B cell (primary cell): ENCODE results near the gene RABGAP1. TPM values are rescaled to one million over a fixed set of nuclear protein-coding genes. Genes with fewer than 3 reads are reported as not detected.

Experiments
- ATAC-seq: fragments of 200-7000 bp; cut with Tn5 transposase; one replicate; pipeline ENCODE4 v1.10.0; 2021; ENCODE audit warnings: low read depth, mild to moderate bottlenecking, moderate number of reproducible peaks, moderate library complexity
- CTCF ChIA-PET: fragments of 350-600 bp; sonication (Branson Sonifier 250); formaldehyde crosslinking; loops from one replicate; lab custom pipeline; 2021; ENCODE audit warnings: antibody characterized with exemption, inconsistent platforms; lab: Charles Lee
- POLR2A ChIA-PET: fragments of 350-600 bp; sonication (Branson Sonifier 250); formaldehyde crosslinking; loops from one replicate; lab custom pipeline; 2021; ENCODE audit warnings: antibody characterized with exemption; lab: Charles Lee
- DNase-seq: peaks from one replicate; pipeline ENCODE4 v3.0.0; 2013
- H2AFZ ChIP-seq: 2 replicates; pipeline ENCODE4 v1.6.1; 2012; ENCODE audit warnings: mild to moderate bottlenecking, low read depth, low read length; ENCODE audit not compliant: insufficient read depth, poor library complexity, severe bottlenecking
- H3K27ac ChIP-seq, 2 donors: 1 replicate in 1 of 2; 2 replicates in 1 of 2; pipeline ENCODE4 v1.5.1; 2012 to 2013; ENCODE audit warnings: low read length in 2 of 2, mild to moderate bottlenecking in 2 of 2, moderate library complexity in 1 of 2
- H3K27me3 ChIP-seq, 4 experiments: fragments of 200-600 bp in 1 of 4; sonication (generic) in 1 of 4; replicated peaks in 1 of 4; 1 replicate in 2 of 4; 2 replicates in 2 of 4; pipeline versions ENCODE4 v1.6.1 to v1.7.0; 2013 to 2016; ENCODE audit warnings: low read length in 3 of 4, mild to moderate bottlenecking in 2 of 4, mixed read lengths in 1 of 4, moderate library complexity in 1 of 4; ENCODE audit not compliant: insufficient read depth in 4 of 4, control insufficient read depth in 3 of 4; ENCODE audit errors: control extremely low read depth in 1 of 4
- H3K36me3 ChIP-seq, 2 experiments: replicated peaks in 1 of 2; 1 replicate in 1 of 2; 2 replicates in 1 of 2; pipeline versions ENCODE4 v1.6.1 to v1.7.1; 2013; ENCODE audit warnings: low read length in 1 of 2; ENCODE audit not compliant: insufficient read depth in 2 of 2, control insufficient read depth in 1 of 2; ENCODE audit errors: control extremely low read depth in 1 of 2, extremely low read depth in 1 of 2
- H3K4me1 ChIP-seq, 2 donors: fragments of 200-600 bp in 1 of 2; sonication (generic) in 1 of 2; 1 replicate in 1 of 2; 2 replicates in 1 of 2; pipeline versions ENCODE4 v1.5.1 to v1.6.1; 2013 to 2017; ENCODE audit warnings: low read length in 2 of 2; ENCODE audit not compliant: control insufficient read depth in 2 of 2, insufficient read depth in 2 of 2
- H3K4me2 ChIP-seq: replicated peaks from 2 replicates; pipeline ENCODE3; 2012; ENCODE audit warnings: mild to moderate bottlenecking, low read depth, low read length; ENCODE audit not compliant: poor library complexity, severe bottlenecking
- H3K4me3 ChIP-seq, 5 experiments: fragments of 200-600 bp in 1 of 5; sonication (generic) in 1 of 5; 1 replicate in 3 of 5; 2 replicates in 2 of 5; pipeline versions ENCODE4 v1.5.1 to v1.7.0; 2011 to 2016; ENCODE audit warnings: low read length in 4 of 5, mild to moderate bottlenecking in 4 of 5, low read depth in 2 of 5, control low read depth in 1 of 5, moderate library complexity in 1 of 5; ENCODE audit not compliant: insufficient read depth in 1 of 5; ENCODE audit errors: control extremely low read depth in 1 of 5, extremely low read depth in 1 of 5
- H3K79me2 ChIP-seq: fragments of 200-600 bp; sonication (generic); one replicate; pipeline ENCODE4 v1.6.0; 2016; ENCODE audit warnings: low read length; ENCODE audit not compliant: control insufficient read depth, insufficient read depth
- H3K9ac ChIP-seq: fragments of 200-600 bp; sonication (generic); 2 replicates; pipeline ENCODE4 v1.6.1; 2017; ENCODE audit warnings: mild to moderate bottlenecking, low read length, moderate library complexity
- H3K9me3 ChIP-seq, 3 donors: one replicate each; pipeline versions ENCODE4 v1.6.1 to v1.7.1; 2013; ENCODE audit warnings: low read length in 2 of 3; ENCODE audit not compliant: control insufficient read depth in 2 of 3, insufficient read depth in 1 of 3; ENCODE audit errors: control extremely low read depth in 1 of 3
- H4K20me1 ChIP-seq: 2 replicates; pipeline ENCODE4 v1.6.0; 2012; ENCODE audit warnings: mild to moderate bottlenecking, low read length; ENCODE audit not compliant: insufficient read depth, control insufficient read depth, poor library complexity, severe bottlenecking
- H3K27ac Mint-ChIP-seq: one replicate; pipeline ENCODE4 v1.8.0; 2021; ENCODE audit warnings: mixed read lengths
- H3K27me3 Mint-ChIP-seq: one replicate; pipeline ENCODE4 v1.8.0; 2021; ENCODE audit warnings: mixed read lengths
- H3K4me1 Mint-ChIP-seq: one replicate; pipeline ENCODE4 v1.8.0; 2021; ENCODE audit warnings: mixed read lengths
- H3K4me3 Mint-ChIP-seq: one replicate; pipeline ENCODE4 v1.8.0; 2021; ENCODE audit warnings: mixed read lengths
- H3K9me3 Mint-ChIP-seq: one replicate; pipeline ENCODE4 v1.8.0; 2022; ENCODE audit warnings: mixed read lengths; ENCODE audit not compliant: insufficient read depth
- EZH2 ChIP-seq: IDR thresholded peaks from 2 replicates; pipeline ENCODE4 v1.6.1; 2012; ENCODE audit warnings: borderline replicate concordance, low read depth, mild to moderate bottlenecking, moderate library complexity, low read length; ENCODE audit not compliant: insufficient read depth, poor library complexity, severe bottlenecking
- WGBS: methylation state at CpG from one replicate; pipeline ENCODE4 v1.1.5; 2013; ENCODE audit warnings: missing lambda C conversion rate; ENCODE audit not compliant: insufficient coverage; 5-methylcytosine and 5-hydroxymethylcytosine counted together
- intact Hi-C: fragments of 100-400 bp; cut with micrococcal nuclease; formaldehyde crosslinking; loops from one replicate; pipeline ENCODE4 v1.10.0; 2022
- polyA plus RNA-seq: library from polyadenylated mRNA; depleted of rRNA; stranded (reverse); fragments of >200 nt; gene quantifications from 2 replicates; pipeline ENCODE4 v1.2.3, GENCODE V29; 2012
- total RNA-seq, 2 donors: library from RNA; stranded (reverse); fragments of 120-200 nt in 1 of 2; gene quantifications; 1 replicate in 1 of 2; 2 replicates in 1 of 2; pipeline versions ENCODE4 v1.2.3 to v1.2.4, GENCODE V29; 2013 to 2022
- TF ChIP-seq, protein P1 (sequence below): fragments of 200-600 bp; IDR thresholded peaks from one replicate; pipeline ENCODE4 v1.8.0; 2022; ENCODE audit warnings: antibody characterized with exemption, mild to moderate bottlenecking

Gene RABGAP1
- total and polyA plus RNA-seq, 2 donors (not counting 1 experiment from before 2014, with no cell fraction given) = 13.9 to 81.0 TPM

DNA sequence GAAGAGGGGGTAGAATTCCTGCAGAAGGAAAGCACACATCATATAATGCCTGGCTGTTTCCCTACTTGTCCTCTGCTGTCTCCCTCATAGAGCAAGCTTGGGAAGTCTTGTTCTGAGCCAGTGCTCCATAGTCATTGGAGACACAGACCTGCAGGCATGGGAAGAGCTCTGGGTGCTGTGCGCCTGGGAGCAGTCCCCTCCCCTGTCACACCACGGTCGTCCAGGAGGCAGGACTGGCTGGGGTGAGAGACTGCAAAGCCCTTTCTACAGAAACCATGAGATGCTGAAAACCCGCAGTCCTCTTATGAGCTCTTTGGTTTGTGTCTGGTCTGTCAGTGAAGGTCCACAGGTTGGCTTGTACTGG, 157.3 kb downstream of the RABGAP1 start:
- Histone ChIP-seq H3K79me2 (no peaks in the 10 kb centered on the region), H3K4me3 (no peak overlapping the region), H4K20me1 (no peaks in the 10 kb centered on the region), H3K4me1 (peaks cover 29 to 32% of the 10 kb centered on the region in 2 donors), H3K9me3 (no peaks in the 10 kb centered on the region), H3K36me3 (peaks cover 6 to 53% of the 10 kb centered on the region in 2 experiments), H3K4me2 (no peak overlapping the region), H3K9ac (no peak overlapping the region), H3K27me3 (no peaks in the 10 kb centered on the region), H3K27ac (no peak overlapping the region), H2AFZ (no peak overlapping the region)
- DNase-seq (no peak), ATAC-seq (no peak)
- intact Hi-C loops = no loop called here
- ChIA-PET CTCF (interaction anchor here (1.0 to 8.7 kb wide), 4 partner anchors 16 to 256 kb away, joined by 3 to 63 read pairs (median 3); no protein-coding TSS in a partner anchor), POLR2A (no interaction called here)
- Mint-ChIP-seq H3K4me1 (peaks cover 42% of the 10 kb centered on the region), H3K27ac (peak overlapping the region; percentile 61), H3K4me3 (no peak overlapping the region), H3K27me3 (no peaks in the 10 kb centered on the region), H3K9me3 (no peaks in the 10 kb centered on the region)
- WGBS = 98% methylated on average over 4 of the region's 4 CpGs
- TF ChIP-seq EZH2 = no peak
- TF ChIP-seq, protein P1, sequence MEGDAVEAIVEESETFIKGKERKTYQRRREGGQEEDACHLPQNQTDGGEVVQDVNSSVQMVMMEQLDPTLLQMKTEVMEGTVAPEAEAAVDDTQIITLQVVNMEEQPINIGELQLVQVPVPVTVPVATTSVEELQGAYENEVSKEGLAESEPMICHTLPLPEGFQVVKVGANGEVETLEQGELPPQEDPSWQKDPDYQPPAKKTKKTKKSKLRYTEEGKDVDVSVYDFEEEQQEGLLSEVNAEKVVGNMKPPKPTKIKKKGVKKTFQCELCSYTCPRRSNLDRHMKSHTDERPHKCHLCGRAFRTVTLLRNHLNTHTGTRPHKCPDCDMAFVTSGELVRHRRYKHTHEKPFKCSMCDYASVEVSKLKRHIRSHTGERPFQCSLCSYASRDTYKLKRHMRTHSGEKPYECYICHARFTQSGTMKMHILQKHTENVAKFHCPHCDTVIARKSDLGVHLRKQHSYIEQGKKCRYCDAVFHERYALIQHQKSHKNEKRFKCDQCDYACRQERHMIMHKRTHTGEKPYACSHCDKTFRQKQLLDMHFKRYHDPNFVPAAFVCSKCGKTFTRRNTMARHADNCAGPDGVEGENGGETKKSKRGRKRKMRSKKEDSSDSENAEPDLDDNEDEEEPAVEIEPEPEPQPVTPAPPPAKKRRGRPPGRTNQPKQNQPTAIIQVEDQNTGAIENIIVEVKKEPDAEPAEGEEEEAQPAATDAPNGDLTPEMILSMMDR = no peak

DNA sequence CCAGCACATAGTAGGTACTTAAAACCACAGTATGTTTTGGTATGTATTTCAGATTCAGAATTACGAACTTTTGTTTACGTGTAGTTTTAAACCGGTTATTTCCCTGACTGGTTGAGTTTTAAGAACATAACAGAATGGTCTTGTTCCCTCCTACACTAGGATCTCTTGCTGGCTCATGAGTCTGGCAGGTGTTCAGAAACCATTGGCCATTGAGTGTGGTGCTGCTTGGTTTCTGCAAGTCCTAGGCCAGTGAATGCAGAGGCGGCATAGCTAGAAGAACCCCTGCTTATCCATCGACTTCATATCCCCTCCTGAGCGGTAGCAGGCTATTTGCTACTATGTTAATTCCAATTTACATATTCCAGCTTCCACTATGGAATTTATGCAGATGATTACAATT, 158.2 kb downstream of the RABGAP1 start:
- ATAC-seq = no peak
- Histone ChIP-seq H3K79me2 (no peaks in the 10 kb centered on the region), H3K27me3 (no peaks in the 10 kb centered on the region), H3K4me3 (no peak overlapping the region), H3K9ac (no peak overlapping the region), H3K4me1 (peaks cover 26 to 28% of the 10 kb centered on the region in 2 donors), H3K4me2 (no peak overlapping the region), H3K9me3 (no peaks in the 10 kb centered on the region), H3K36me3 (peaks cover 6 to 54% of the 10 kb centered on the region in 2 experiments), H4K20me1 (no peaks in the 10 kb centered on the region), H2AFZ (no peak overlapping the region), H3K27ac (no peak overlapping the region)
- ChIA-PET CTCF (interaction anchor here (1.0 to 7.6 kb wide), 2 partner anchors 251 kb away, joined by 3 to 83 read pairs; no protein-coding TSS in a partner anchor), POLR2A (no interaction called here)
- Mint-ChIP-seq H3K4me1 (peaks cover 32% of the 10 kb centered on the region), H3K27me3 (no peaks in the 10 kb centered on the region), H3K27ac (peak overlapping the region; percentile 60), H3K9me3 (no peaks in the 10 kb centered on the region), H3K4me3 (no peak overlapping the region)
- intact Hi-C loops = no loop called here
- DNase-seq = no peak
- WGBS = no CpG with 5 or more reads among the region's 6 CpGs
- TF ChIP-seq EZH2 = no peak
- TF ChIP-seq, protein P1 = no peak
